Measurements from ENCODE around the gene SPRR2G.
"Not testable (repeated sequence)": the region's sequence is repeated elsewhere in the genome, so short reads cannot be mapped to it uniquely, and the experiment has no call there.

SPRR2G gene

GRCh38 chr1:153133267-153133666 is 17.4 kb downstream of the SPRR2G start:
- Mint-ChIP-seq H3K27me3 (peaks cover 21% of the 10 kb centered on the region), H3K9me3 (no peaks in the 10 kb centered on the region), H3K4me1 (ENCODE audit: low read depth) (no peaks in the 10 kb centered on the region), H3K4me3 (no peak overlapping the region), H3K27ac (no peak overlapping the region), H3K36me3 (ENCODE audit: low read depth) (no peaks in the 10 kb centered on the region)
- intact Hi-C loops (cut with micrococcal nuclease), result no loop called here

GRCh38 chr1:153128688-153129087 is 22.0 kb downstream of the SPRR2G start:
- H3K27ac Mint-ChIP-seq; H3K36me3 Mint-ChIP-seq (ENCODE audit: low read depth); H3K4me3 Mint-ChIP-seq; H3K4me1 Mint-ChIP-seq (ENCODE audit: low read depth); intact Hi-C loops (cut with micrococcal nuclease): not testable (repeated sequence)
- peaks cover 13% of the 10 kb centered on the region for H3K27me3 Mint-ChIP-seq
- peaks cover 12% of the 10 kb centered on the region for H3K9me3 Mint-ChIP-seq

DNA sequence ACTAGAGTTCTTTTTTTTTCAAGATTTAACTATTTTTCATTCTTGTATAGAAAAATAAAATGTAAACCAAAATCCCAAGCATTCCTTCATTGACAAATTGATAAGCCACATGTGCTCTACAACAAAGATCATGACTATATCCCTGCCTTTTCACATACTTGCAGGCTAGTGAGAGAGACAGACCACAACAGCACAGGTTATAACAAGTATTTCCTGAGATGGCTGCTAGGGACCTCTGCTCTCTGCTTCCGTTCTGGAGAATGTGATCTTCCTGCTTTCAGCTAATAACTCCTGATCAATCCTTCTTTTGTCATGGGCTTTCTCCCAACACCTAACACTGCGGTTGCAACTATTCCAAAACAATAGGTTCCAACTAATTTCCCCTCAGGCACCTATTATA is 23.4 kb downstream of the SPRR2G start:
- H3K9me3 Mint-ChIP-seq, result peaks cover 12% of the 10 kb centered on the region
- H3K4me3 Mint-ChIP-seq, result no peak overlapping the region
- intact Hi-C loops (cut with micrococcal nuclease), result no loop called here
- no peaks in the 10 kb centered on the region for H3K4me1 Mint-ChIP-seq (ENCODE audit: low read depth)
- no peak overlapping the region for H3K27ac Mint-ChIP-seq
- H3K27me3 Mint-ChIP-seq, result peaks cover 12% of the 10 kb centered on the region
- H3K36me3 Mint-ChIP-seq (ENCODE audit: low read depth), result no peaks in the 10 kb centered on the region

DNA sequence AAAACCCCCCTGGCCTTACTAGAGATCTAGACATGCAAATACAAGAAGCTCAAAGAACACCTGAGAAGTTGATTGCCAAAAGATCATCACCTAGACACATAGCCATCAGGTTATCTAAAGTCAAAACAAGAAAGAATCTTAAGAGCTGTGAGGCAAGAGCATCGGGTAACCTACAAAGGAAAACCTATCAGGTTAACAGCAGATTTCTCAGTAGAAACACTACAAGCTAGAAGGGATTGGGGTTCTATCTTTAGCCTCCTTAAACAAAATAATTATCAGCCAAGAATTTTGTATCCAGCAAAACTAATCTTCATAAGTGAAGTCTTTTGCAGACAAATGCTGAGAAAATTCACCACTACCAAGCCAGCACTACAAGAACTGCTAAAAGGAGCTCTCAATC is 25.2 kb downstream of the SPRR2G start:
- intact Hi-C loops (cut with micrococcal nuclease), result no loop called here
- Mint-ChIP-seq H3K36me3 (ENCODE audit: low read depth) (no peaks in the 10 kb centered on the region), H3K4me1 (ENCODE audit: low read depth) (no peaks in the 10 kb centered on the region), H3K27me3 (peaks cover 12% of the 10 kb centered on the region), H3K4me3 (no peak overlapping the region), H3K27ac (no peak overlapping the region), H3K9me3 (peaks cover 12% of the 10 kb centered on the region)

GRCh38 chr1:153123793-153124192 is 26.9 kb downstream of the SPRR2G start:
- Mint-ChIP-seq H3K27me3 (peaks cover 14% of the 10 kb centered on the region), H3K9me3 (peaks cover 12% of the 10 kb centered on the region)
- intact Hi-C loops (cut with micrococcal nuclease); H3K27ac Mint-ChIP-seq; H3K4me3 Mint-ChIP-seq; H3K4me1 Mint-ChIP-seq (ENCODE audit: low read depth); H3K36me3 Mint-ChIP-seq (ENCODE audit: low read depth): not testable (repeated sequence)

GRCh38 chr1:153122831-153123421 is 27.8 kb downstream of the SPRR2G start:
- intact Hi-C loops (cut with micrococcal nuclease), result no loop called here
- Mint-ChIP-seq H3K9me3 (peaks cover 12% of the 10 kb centered on the region), H3K36me3 (ENCODE audit: low read depth) (no peaks in the 10 kb centered on the region), H3K4me1 (ENCODE audit: low read depth) (no peaks in the 10 kb centered on the region), H3K4me3 (no peak overlapping the region), H3K27me3 (peaks cover 16% of the 10 kb centered on the region), H3K27ac (no peak overlapping the region)

- H3K4me3 Mint-ChIP-seq, result no peak overlapping the region
- H3K4me1 Mint-ChIP-seq (ENCODE audit: low read depth), result no peaks in the 10 kb centered on the region
- H3K27me3 Mint-ChIP-seq, result peaks cover 20% of the 10 kb centered on the region
Measured at GRCh38 chr1:153120945-153121344, 29.7 kb downstream of the SPRR2G start.

GRCh38 chr1:153119491-153119971 is 31.2 kb downstream of the SPRR2G start:
- Mint-ChIP-seq H3K27ac (no peak overlapping the region), H3K4me1 (ENCODE audit: low read depth) (no peaks in the 10 kb centered on the region), H3K4me3 (no peak overlapping the region), H3K9me3 (peaks cover 2% of the 10 kb centered on the region), H3K36me3 (ENCODE audit: low read depth) (no peaks in the 10 kb centered on the region), H3K27me3 (peaks cover 18% of the 10 kb centered on the region)
- intact Hi-C loops (cut with micrococcal nuclease), result no loop called here

More at GRCh38 chr1:153120945-153121344, 29.7 kb downstream of the SPRR2G start:
- Mint-ChIP-seq H3K9me3 (peaks cover 12% of the 10 kb centered on the region), H3K27ac (no peak overlapping the region), H3K36me3 (ENCODE audit: low read depth) (no peaks in the 10 kb centered on the region)
- intact Hi-C loops (cut with micrococcal nuclease), result no loop called here

- H3K9me3 Mint-ChIP-seq; H3K27ac Mint-ChIP-seq; H3K4me3 Mint-ChIP-seq; intact Hi-C loops (cut with micrococcal nuclease); H3K36me3 Mint-ChIP-seq (ENCODE audit: low read depth); H3K4me1 Mint-ChIP-seq (ENCODE audit: low read depth): not testable (repeated sequence)
- H3K27me3 Mint-ChIP-seq, result peaks cover 15% of the 10 kb centered on the region
Measured at GRCh38 chr1:153115264-153115663, 35.4 kb downstream of the SPRR2G start.

- Mint-ChIP-seq H3K27ac (no peak within 1 kb of the TSS), H3K4me1 (ENCODE audit: low read depth) (no peaks in the 10 kb centered on the region), H3K4me3 (no peak within 1 kb of the TSS), H3K9me3 (peaks cover 3% of the 10 kb centered on the region), H3K27me3 (peaks cover 14% of the 10 kb centered on the region), H3K36me3 (ENCODE audit: low read depth) (no peaks in the 10 kb centered on the region)
- intact Hi-C loops (cut with micrococcal nuclease), result no loop called here
Measured at GRCh38 chr1:153113416-153113815, 37.3 kb downstream of the SPRR2G start, which contains the start of gene SPRR2F. SPRR2F (minus strand) TSS chr1:153113516; CDS start chr1:153112733, 783 bp downstream.

- Mint-ChIP-seq H3K9me3 (peaks cover 12% of the 10 kb centered on the region), H3K27me3 (peaks cover 11% of the 10 kb centered on the region)
- H3K27ac Mint-ChIP-seq; H3K4me1 Mint-ChIP-seq (ENCODE audit: low read depth); intact Hi-C loops (cut with micrococcal nuclease); H3K4me3 Mint-ChIP-seq; H3K36me3 Mint-ChIP-seq (ENCODE audit: low read depth): not testable (repeated sequence)
Measured at GRCh38 chr1:153112454-153112853, 38.2 kb downstream of the SPRR2G start.

- no peaks in the 10 kb centered on the region for H3K36me3 Mint-ChIP-seq (ENCODE audit: low read depth)
- H3K4me3 Mint-ChIP-seq, result no peak overlapping the region
- no peaks in the 10 kb centered on the region for H3K4me1 Mint-ChIP-seq (ENCODE audit: low read depth)
- H3K27ac Mint-ChIP-seq, result no peak overlapping the region
- peaks cover 2% of the 10 kb centered on the region for H3K27me3 Mint-ChIP-seq
- H3K9me3 Mint-ChIP-seq, result no peaks in the 10 kb centered on the region
- intact Hi-C loops (cut with micrococcal nuclease), result no loop called here
Measured at GRCh38 chr1:153100245-153100644, 50.4 kb downstream of the SPRR2G start.
